ENCODE results near the gene KRT17.

GRCh38 chr17:41617136-41617535 is 7.2 kb downstream of the KRT17 start:
- TF ChIP-seq POLR2AphosphoS5 (IDR thresholded peaks at IDR 0.05; ENCODE audit: low read depth, low read length), result no peak
- no peak for TF ChIP-seq CTCF (IDR thresholded peaks at IDR 0.05)
- TF ChIP-seq REST (IDR thresholded peaks at IDR 0.05; ENCODE audit: insufficient read depth in 1 of 2, low read depth in 2 of 2, low read length in 1 of 2), result no peak

All from Panc1 (cell line).